Duodenal mucosa (tissue), 2 donors: ENCODE measurements around the gene MEF2D.

Source experiments
- H3K27ac ChIP-seq: one replicate; pipeline ENCODE4 v1.7.0; 2013; ENCODE audit warnings: low read depth, low read length
- H3K27me3 ChIP-seq, 2 donors: one replicate each; pipeline ENCODE4 v1.7.0; 2013; ENCODE audit warnings: low read length in 2 of 2, control low read depth in 1 of 2; ENCODE audit not compliant: insufficient read depth in 2 of 2, control insufficient read depth in 1 of 2
- H3K36me3 ChIP-seq, 2 donors: one replicate each; pipeline ENCODE4 v1.7.0; 2013; ENCODE audit warnings: low read length in 2 of 2, control low read depth in 1 of 2; ENCODE audit not compliant: insufficient read depth in 2 of 2, control insufficient read depth in 1 of 2
- H3K4me1 ChIP-seq, 2 donors: one replicate each; pipeline ENCODE4 v1.7.0; 2013; ENCODE audit warnings: low read length in 2 of 2, control low read depth in 1 of 2; ENCODE audit not compliant: insufficient read depth in 2 of 2, control insufficient read depth in 1 of 2
- H3K4me3 ChIP-seq, 2 donors: one replicate each; pipeline ENCODE4 v1.7.0; 2013; ENCODE audit warnings: low read length in 2 of 2, low read depth in 1 of 2
- H3K9ac ChIP-seq, 2 donors: one replicate each; pipeline ENCODE4 v1.7.0; 2013; ENCODE audit warnings: low read length in 2 of 2, low read depth in 1 of 2
- H3K9me3 ChIP-seq, 2 donors: one replicate each; pipeline ENCODE4 v1.7.0; 2013; ENCODE audit warnings: low read length in 2 of 2, control low read depth in 1 of 2; ENCODE audit not compliant: control insufficient read depth in 1 of 2

MEF2D gene

GRCh38 chr1:156463874-156464273 is 36.7 kb downstream of the MEF2D start:
- Histone ChIP-seq H3K36me3 (peaks cover 34 to 37% of the 10 kb centered on the region in 2 donors), H3K9me3 (no peaks in the 10 kb centered on the region), H3K4me3 (no peak overlapping the region), H3K9ac (no peak overlapping the region), H3K4me1 (peaks cover 10 to 14% of the 10 kb centered on the region in 2 donors), H3K27ac (no peak overlapping the region), H3K27me3 (no peaks in the 10 kb centered on the region)

DNA sequence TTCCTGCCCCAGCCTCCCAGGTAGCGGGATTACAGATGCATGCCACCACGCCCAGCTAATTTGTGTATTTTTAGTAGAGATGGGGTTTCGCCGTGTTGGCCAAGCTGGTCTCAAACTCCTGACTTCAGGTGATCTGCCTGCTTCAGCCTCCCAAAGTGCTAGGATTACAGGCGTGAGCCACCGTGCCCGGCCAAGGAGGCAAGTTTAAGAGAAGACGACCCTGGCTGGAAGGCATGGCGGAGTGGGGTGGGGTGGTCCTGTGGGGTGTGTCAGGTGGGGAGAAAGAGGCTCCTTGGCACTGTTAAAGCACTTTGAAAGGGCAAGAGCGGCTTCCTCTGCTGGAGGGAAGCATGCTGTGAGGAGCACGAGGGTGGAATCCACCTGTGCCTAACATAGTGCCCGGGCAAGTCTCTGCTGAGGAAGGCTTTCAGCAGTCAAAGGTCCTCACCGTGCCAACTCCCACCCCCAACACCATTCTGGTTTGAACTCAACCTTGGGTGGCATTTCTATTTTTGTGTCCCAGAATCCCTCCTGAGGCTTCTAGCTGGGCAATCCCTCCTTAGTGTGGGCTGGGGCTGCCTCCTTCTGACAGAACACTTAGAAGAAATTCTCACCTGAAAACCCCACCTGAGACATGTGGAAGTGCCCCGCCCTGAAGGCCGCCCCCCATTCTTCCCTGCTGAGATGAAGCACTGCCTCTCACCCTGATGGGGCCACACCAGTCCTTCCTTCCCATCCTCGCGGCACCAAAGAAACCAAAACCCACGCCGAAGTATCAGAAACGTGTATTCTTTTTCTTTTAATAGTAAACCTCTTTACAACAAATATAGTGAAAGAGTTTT is 37.4 kb downstream of the MEF2D start:
- Histone ChIP-seq H3K9ac (no peak overlapping the region), H3K36me3 (peaks cover 27 to 30% of the 10 kb centered on the region in 2 donors), H3K9me3 (no peaks in the 10 kb centered on the region), H3K4me3 (no peak overlapping the region), H3K4me1 (peaks cover 10 to 14% of the 10 kb centered on the region in 2 donors), H3K27ac (no peak overlapping the region), H3K27me3 (no peaks in the 10 kb centered on the region)

DNA sequence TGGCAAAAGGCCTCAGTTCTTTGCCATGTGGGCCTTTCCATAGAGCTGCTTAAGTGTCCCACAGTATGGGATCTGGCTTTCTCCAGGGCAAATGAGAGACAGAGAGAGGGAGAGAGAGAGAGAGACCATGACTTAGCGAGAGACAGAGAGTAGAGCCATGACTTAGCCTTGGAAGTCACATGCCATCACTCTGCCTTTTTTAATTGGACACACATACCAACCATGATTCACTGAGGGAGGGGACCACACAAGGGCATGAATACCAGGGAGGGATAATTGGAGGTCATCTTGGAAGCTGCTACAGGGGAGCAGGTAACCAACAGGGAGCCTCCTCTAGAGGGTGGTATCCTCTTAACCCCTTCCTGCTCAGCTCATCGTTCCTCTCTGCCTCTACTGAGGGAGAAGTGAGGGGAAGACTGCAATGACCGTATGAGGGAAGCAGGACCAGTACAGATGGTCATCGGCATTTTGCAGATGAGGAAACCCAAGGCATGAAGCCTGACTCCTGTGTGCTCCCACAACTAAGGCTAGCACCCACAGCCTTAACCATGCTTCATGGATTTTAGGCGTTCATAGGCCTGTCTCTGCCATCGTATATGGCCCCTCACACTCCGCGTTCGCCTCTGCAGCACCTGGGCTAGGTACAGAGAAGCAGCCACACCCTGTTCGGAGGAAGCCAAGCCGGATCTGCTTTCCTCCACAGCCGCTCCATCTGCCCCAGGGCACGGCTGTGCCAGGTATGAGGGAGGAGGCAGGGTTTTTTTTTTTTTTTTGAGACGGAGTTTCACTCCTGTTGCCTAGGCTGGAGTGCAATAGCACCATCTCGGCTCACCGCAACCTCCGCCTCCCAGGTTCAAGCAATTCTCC is 38.6 kb downstream of the MEF2D start:
- Histone ChIP-seq H3K4me3 (no peak overlapping the region), H3K27me3 (no peaks in the 10 kb centered on the region)

DNA sequence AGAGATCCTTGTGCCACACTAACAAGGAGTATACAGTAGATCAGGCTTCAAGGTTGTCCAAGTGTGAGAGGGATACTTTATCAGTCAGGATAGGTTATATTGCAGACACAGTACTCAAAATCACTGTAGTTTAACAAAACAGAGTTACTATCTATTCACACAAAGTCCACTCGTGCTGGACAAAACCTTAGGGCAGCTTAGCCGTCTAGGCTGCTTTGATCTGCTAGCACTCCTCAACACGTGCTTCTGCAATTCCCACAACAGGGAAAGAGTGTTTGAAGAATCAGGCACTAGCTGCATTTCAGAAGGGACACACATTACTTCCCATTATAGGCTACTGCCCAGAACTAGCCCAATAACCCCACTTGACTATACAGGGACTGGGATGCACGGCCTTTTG is 39.5 kb downstream of the MEF2D start:
- Histone ChIP-seq H3K27ac (no peak overlapping the region), H3K36me3 (peaks cover 14% of the 10 kb centered on the region in 2 donors), H3K4me1 (peaks cover 9 to 15% of the 10 kb centered on the region in 2 donors), H3K9me3 (no peaks in the 10 kb centered on the region), H3K9ac (no peak overlapping the region), H3K4me3 (no peak overlapping the region), H3K27me3 (no peaks in the 10 kb centered on the region)

More for the DNA sequence above, 38.6 kb downstream of the MEF2D start:
- H3K9me3 ChIP-seq, result no peaks in the 10 kb centered on the region
- H3K36me3 ChIP-seq, result peaks cover 20 to 22% of the 10 kb centered on the region in 2 donors
- peak overlapping the region in 1 of 2 donors; percentile 47 for H3K9ac ChIP-seq
- peaks cover 13 to 14% of the 10 kb centered on the region in 2 donors for H3K4me1 ChIP-seq
- no peak overlapping the region for H3K27ac ChIP-seq

GRCh38 chr1:156460525-156460924 is 40.0 kb downstream of the MEF2D start:
- Histone ChIP-seq H3K4me3 (no peak overlapping the region), H3K36me3 (peaks cover 9% of the 10 kb centered on the region in 2 donors), H3K9ac (no peak overlapping the region), H3K27me3 (no peaks in the 10 kb centered on the region), H3K27ac (no peak overlapping the region), H3K4me1 (peaks cover 9 to 17% of the 10 kb centered on the region in 2 donors), H3K9me3 (no peaks in the 10 kb centered on the region)

GRCh38 chr1:156458181-156458503 is 42.4 kb downstream of the MEF2D start:
- Histone ChIP-seq H3K27ac (no peak overlapping the region), H3K9me3 (no peaks in the 10 kb centered on the region), H3K4me3 (no peak overlapping the region), H3K4me1 (peaks cover 0 to 13% of the 10 kb centered on the region in 2 donors), H3K27me3 (no peaks in the 10 kb centered on the region), H3K36me3 (no peaks in the 10 kb centered on the region), H3K9ac (no peak overlapping the region)

GRCh38 chr1:156456625-156457465 is 43.7 kb downstream of the MEF2D start:
- Histone ChIP-seq H3K4me1 (peaks cover 2 to 7% of the 10 kb centered on the region in 2 donors), H3K9me3 (no peaks in the 10 kb centered on the region), H3K9ac (peak overlapping the region; percentile 95 to 96), H3K4me3 (peak overlapping the region; percentile 73 to 80), H3K36me3 (no peaks in the 10 kb centered on the region), H3K27ac (peak overlapping the region; percentile 96), H3K27me3 (no peaks in the 10 kb centered on the region)

GRCh38 chr1:156455362-156455761 is 45.2 kb downstream of the MEF2D start:
- Histone ChIP-seq H3K9ac (no peak overlapping the region), H3K9me3 (no peaks in the 10 kb centered on the region), H3K27me3 (no peaks in the 10 kb centered on the region), H3K36me3 (no peaks in the 10 kb centered on the region), H3K27ac (no peak overlapping the region), H3K4me3 (no peak overlapping the region), H3K4me1 (peaks cover 7 to 9% of the 10 kb centered on the region in 2 donors)

DNA sequence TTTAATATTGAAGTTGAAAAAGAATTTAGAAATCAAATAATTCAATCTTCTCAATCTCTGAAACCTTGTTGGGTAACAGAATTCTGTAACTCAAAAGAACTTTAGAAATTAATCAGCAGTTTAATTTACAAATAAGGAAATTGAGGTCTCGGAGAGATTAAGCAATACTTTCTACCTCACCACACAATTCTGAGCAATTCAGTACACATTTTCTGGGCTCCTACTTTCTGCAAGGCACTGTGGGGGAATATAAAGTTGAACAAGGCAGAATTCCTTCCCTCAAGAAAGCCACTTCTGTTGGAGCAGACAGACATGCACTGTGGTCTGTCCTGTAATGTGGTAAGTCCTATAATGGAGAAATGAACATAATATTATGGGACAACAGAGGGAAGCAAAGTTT is 47.7 kb downstream of the MEF2D start:
- Histone ChIP-seq H3K4me1 (peaks cover 7 to 9% of the 10 kb centered on the region in 2 donors), H3K4me3 (no peak overlapping the region), H3K27me3 (no peaks in the 10 kb centered on the region), H3K27ac (no peak overlapping the region), H3K9me3 (no peaks in the 10 kb centered on the region), H3K36me3 (no peaks in the 10 kb centered on the region), H3K9ac (no peak overlapping the region)
